Right cardiac atrium (tissue), 5 donors: Measurements from ENCODE around the gene CRPPA. TPM values are rescaled to one million over a fixed set of nuclear protein-coding genes. Genes with fewer than 3 reads are reported as not detected.
"Not testable (repeated sequence)": the region's sequence is repeated elsewhere in the genome, so short reads cannot be mapped to it uniquely, and the experiment has no call there.

Source experiments
- ATAC-seq, 2 donors: fragments of 200-7000 bp; cut with Tn5 transposase; one replicate each; pipeline versions ENCODE4 v1.8.0 to v1.9.1; 2020; ENCODE audit warnings: moderate library complexity in 2 of 2, mild to moderate bottlenecking in 1 of 2
- DNase-seq, 3 donors: peaks; one replicate each; pipeline ENCODE4 v3.0.0-alpha.2; 2020
- H3K27ac ChIP-seq: one replicate; pipeline ENCODE4 v1.5.1; 2013; ENCODE audit warnings: mild to moderate bottlenecking, low read length, control low read depth, moderate library complexity
- H3K27me3 ChIP-seq: one replicate; pipeline ENCODE4 v1.6.1; 2013; ENCODE audit not compliant: control insufficient read depth, insufficient read depth
- H3K4me1 ChIP-seq: one replicate; pipeline ENCODE4 v1.6.1; 2013; ENCODE audit warnings: low read length; ENCODE audit not compliant: control insufficient read depth, insufficient read depth
- H3K4me3 ChIP-seq: one replicate; pipeline ENCODE4 v1.5.1; 2013; ENCODE audit warnings: low read length, control low read depth
- H3K9me3 ChIP-seq: one replicate; pipeline ENCODE4 v1.6.1; 2013; ENCODE audit warnings: low read length; ENCODE audit not compliant: control insufficient read depth
- WGBS: extraction: QIAGEN DNeasy Blood & Tissue Kit; methylation state at CpG from one replicate; pipeline ENCODE4 v1.1.7; 2013; 5-methylcytosine and 5-hydroxymethylcytosine counted together
- intact Hi-C, 4 donors: fragments of 100-400 bp; cut with DNase I; formaldehyde crosslinking; loops; one replicate each; pipeline versions ENCODE4 v1.11.0 to v1.14.0; 2022 to 2023
- polyA plus RNA-seq: library from polyadenylated mRNA; stranded (reverse); fragments of 200-250 nt; gene quantifications from one replicate; pipeline ENCODE4 v1.2.3, GENCODE V29; 2013
- total RNA-seq, 4 donors: library from RNA; stranded (reverse); fragmentation: NEBNext Ultra II Directional; extraction: Animal tissue kit (Norgen Biotek cat#: 25700); gene quantifications; one replicate each; pipeline ENCODE4 v1.2.1, GENCODE V29; 2021
- donor health status: healthy with polysubstance abuse.
- donor health status: DM: no; HTN: yes; CAD: no.
- donor health status: DM: no; HTN: no; CAD: no.
- donor health status: DM: no; HTN: yes; CAD: no; lungs with severe emphysema.
- donor health status: DM: yes; HTN: yes; CAD: no.

Gene CRPPA
- total and polyA plus RNA-seq, 5 donors, result 2.3 to 13.6 (median 10.1) TPM

DNA sequence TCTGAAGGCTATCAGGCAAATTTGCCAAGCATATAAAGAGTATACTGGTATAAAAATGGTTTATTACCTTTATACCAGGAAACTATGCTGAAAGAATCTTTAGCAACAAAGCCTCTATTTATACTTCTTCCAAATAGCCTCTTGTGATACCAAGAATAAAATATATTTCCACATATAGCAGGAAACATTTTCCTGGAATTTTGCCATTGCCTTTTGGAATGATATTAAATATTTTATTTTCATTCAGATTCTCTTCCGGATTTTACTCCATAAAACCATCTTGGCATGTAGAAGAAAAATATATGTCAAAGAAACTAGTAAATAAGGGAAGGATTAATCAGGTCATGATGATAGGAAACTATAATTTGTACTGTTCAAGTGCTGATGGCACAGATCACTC is 26.5 kb upstream of the CRPPA start:
- no peaks in the 10 kb centered on the region for H3K4me1 ChIP-seq
- WGBS, result 41% methylated on average over 1 of the region's 1 CpG
- no peak for DNase-seq
- no peak overlapping the region for H3K4me3 ChIP-seq
- intact Hi-C loops, result no loop called here
- H3K9me3 ChIP-seq, result no peaks in the 10 kb centered on the region
- no peak overlapping the region for H3K27ac ChIP-seq
- no peak for ATAC-seq
- H3K27me3 ChIP-seq, result no peaks in the 10 kb centered on the region

DNA sequence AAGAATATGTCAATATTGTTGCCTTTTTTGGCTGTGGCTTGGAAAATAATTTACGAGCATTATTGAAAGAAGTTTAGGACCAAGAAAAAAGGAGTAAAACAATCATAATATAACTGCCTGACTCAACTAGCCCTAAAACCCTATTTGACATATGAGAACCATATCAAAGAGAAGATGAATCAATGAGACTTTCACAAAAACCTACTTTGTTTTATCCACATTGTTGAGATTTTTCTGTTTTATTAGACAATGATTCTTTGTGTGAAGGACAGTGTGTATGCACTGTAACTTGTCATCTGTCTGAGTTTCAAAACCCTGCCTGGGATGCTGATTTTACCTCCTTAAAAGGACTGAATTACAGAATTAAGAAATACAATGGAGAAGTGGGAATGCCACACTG is 25.2 kb upstream of the CRPPA start:
- intact Hi-C loops, result no loop called here
- no peaks in the 10 kb centered on the region for H3K4me1 ChIP-seq
- no peak overlapping the region for H3K4me3 ChIP-seq
- WGBS, result 93% methylated on average over 1 of the region's 1 CpG
- H3K9me3 ChIP-seq, result no peaks in the 10 kb centered on the region
- DNase-seq (no peak), ATAC-seq (no peak)
- H3K27me3 ChIP-seq, result no peaks in the 10 kb centered on the region
- H3K27ac ChIP-seq, result no peak overlapping the region

DNA sequence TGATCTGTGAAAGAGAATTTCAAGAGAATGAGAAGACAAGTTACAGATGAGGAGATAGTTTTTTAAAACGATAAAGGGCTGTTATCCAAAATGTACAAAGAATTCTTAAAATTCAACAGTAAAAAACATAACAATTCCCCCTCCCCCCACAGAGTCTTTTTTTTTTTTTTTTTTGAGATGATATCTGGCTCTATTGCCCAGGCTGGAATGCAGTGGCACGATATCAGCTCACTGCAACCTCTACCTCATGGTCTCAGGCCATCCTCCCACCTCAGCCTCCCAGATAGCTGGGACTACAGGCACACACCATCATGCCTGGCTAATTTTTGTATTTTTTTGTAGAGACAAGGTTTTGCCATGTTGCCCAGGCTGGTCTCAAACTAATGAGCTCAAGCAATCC is 22.5 kb upstream of the CRPPA start:
- H3K9me3 ChIP-seq, DNase-seq, H3K27ac ChIP-seq, H3K27me3 ChIP-seq, intact Hi-C loops, H3K4me1 ChIP-seq, H3K4me3 ChIP-seq, ATAC-seq: not testable (repeated sequence)
- 93% methylated on average over 2 of the region's 2 CpGs for WGBS

DNA sequence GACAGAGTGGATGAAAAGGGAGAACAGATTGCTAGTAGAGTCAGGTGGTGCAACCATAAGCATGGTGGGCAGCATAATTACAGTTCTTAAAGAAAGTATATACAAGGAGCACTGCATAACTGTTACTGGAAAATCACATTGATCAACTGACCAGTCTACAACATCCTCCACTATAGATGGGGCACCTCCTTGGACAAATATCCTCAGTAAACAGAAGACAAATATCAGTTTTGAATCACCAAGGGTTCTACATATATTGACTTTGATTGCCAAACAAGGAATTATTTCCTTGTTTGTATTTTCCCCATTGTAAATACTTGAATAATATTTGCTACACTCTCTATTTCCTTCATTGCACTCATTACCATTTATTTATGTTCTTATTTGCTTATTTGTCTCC is 17.6 kb upstream of the CRPPA start:
- intact Hi-C loops, result loop anchor here in 2 of 4 donors (10.0 kb wide), 1 partner anchor 126 kb away; no protein-coding TSS in a partner anchor
- H3K4me1 ChIP-seq, result no peaks in the 10 kb centered on the region
- no peaks in the 10 kb centered on the region for H3K9me3 ChIP-seq
- ATAC-seq (no peak), DNase-seq (no peak)
- no peaks in the 10 kb centered on the region for H3K27me3 ChIP-seq
- H3K4me3 ChIP-seq, result no peak overlapping the region
- no peak overlapping the region for H3K27ac ChIP-seq

DNA sequence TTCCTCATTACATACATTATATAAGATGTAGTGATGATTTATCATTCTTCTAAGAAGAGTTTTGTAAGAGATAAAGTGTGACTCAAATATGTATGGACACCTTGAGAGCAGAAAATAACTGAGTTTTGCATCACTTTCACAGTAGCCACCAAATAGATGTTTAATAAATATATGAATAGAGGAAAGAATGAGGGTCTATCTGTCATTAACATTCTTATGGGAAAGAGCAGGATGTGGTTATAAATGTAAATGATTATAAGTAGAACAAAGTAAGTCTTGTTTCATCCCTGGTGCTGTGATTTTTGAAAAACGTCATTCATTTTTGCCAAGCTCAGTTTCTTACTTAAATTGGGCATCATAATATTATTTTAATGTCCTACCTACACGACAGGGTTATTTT is 15.0 kb upstream of the CRPPA start:
- H3K4me3 ChIP-seq, result no peak overlapping the region
- 81% methylated on average over 2 of the region's 2 CpGs for WGBS
- no peak overlapping the region for H3K27ac ChIP-seq
- H3K4me1 ChIP-seq, result no peaks in the 10 kb centered on the region
- no peaks in the 10 kb centered on the region for H3K27me3 ChIP-seq
- intact Hi-C loops, result loop anchor here in 2 of 4 donors (10.0 kb wide), 1 partner anchor 128 kb away; no protein-coding TSS in a partner anchor
- H3K9me3 ChIP-seq, result no peaks in the 10 kb centered on the region
- no peak for ATAC-seq
- DNase-seq, result no peak

DNA sequence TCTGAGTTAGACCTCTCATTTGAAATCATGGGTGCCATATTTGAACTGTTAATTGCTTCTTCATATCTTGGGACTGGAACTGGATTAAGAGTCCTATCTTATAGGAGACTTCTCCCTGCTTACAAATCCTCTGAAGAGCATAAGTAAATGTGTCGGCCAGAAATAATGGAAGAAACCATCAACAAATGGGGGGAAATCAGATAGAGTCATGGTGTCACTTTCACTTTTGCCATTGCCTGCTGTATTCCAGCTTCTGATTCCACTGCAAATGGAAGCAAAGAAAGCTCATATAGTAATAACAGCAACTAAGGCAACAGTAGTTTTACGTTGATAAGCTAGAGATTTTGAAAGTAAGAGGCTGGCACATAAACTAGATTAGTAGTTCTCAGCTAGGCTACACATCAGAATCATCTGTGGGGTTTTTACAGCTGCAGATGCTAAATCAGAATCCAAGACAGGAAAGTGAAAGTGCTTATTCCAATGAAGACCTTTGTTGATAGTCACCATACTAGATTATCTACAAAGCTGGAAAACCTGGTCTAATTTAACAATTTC is 12.3 kb upstream of the CRPPA start:
- Histone ChIP-seq H3K27ac (no peak overlapping the region), H3K9me3 (no peaks in the 10 kb centered on the region), H3K4me1 (no peaks in the 10 kb centered on the region), H3K4me3 (peak overlapping the region; percentile 28), H3K27me3 (no peaks in the 10 kb centered on the region)
- no peak for DNase-seq
- ATAC-seq, result no peak
- WGBS, result 68% methylated on average over 2 of the region's 2 CpGs
- intact Hi-C loops, result loop anchor here in 3 of 4 donors (5.0 to 10.0 kb wide), 2 partner anchors 131 to 134 kb away; no protein-coding TSS in a partner anchor

DNA sequence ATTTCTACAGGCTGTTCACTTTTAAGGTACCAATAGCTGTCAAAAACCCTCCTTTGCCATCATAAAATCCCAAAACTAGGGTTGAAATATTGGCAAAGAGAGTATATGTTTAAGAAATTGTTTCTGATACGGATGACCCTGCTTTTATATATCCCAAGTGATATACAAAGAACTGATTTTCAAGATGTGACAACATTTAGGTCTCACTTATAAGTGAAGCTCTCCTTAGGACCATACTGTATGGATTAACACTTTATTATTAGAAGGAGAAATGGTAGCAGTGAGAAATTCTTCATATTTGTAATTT is 11.0 kb upstream of the CRPPA start:
- no peak overlapping the region for H3K4me3 ChIP-seq
- WGBS, result 95% methylated on average over 1 of the region's 1 CpG
- H3K4me1 ChIP-seq, result no peaks in the 10 kb centered on the region
- intact Hi-C loops, result loop anchor here in 3 of 4 donors (5.0 to 10.0 kb wide), 2 partner anchors 132 to 135 kb away; no protein-coding TSS in a partner anchor
- no peaks in the 10 kb centered on the region for H3K27me3 ChIP-seq
- H3K27ac ChIP-seq, result no peak overlapping the region
- ATAC-seq, result no peak
- H3K9me3 ChIP-seq, result no peaks in the 10 kb centered on the region
- DNase-seq, result no peak

DNA sequence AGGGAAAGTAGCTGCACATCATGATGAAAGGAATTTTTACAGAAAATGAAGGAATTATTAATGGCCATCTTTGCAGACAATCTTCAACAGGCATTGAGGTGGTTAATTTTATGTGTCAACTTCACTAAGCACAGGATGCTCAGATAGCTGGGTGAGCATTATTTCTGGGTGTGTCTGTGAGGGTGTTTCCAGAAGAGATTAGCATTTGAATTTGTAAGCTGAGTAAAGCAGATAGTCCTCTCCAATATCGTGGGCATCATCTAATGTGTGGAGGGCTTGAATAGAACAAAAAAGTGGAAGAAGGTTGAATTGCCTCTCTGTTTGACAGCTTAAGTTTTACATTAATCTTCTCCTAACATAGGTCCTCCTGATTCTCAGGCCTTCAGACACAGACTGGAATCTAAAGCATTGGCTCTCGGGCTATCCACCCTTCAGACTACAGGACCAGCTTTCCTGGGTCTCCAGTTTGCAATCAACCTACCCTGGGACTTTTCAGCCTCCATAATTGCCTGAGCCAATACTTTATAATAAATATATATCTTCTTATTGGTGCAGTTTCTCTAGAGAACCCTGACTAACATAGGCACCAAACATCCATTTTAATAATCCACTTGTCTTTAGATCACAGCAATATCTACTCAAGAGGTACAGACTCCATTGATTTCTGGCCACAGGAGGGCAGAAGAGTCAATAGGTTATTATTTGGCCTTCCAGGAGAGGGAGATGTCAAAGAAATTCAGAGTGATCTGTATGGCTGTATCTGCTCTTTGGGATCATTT is 10.5 kb upstream of the CRPPA start:
- Histone ChIP-seq H3K9me3 (no peaks in the 10 kb centered on the region), H3K27ac (no peak overlapping the region), H3K4me1 (no peaks in the 10 kb centered on the region), H3K4me3 (no peak overlapping the region), H3K27me3 (no peaks in the 10 kb centered on the region)
- ATAC-seq, result peak; percentile 62 to 64
- intact Hi-C loops, result loop anchor here in 3 of 4 donors (5.0 to 10.0 kb wide), 2 partner anchors 133 to 135 kb away; no protein-coding TSS in a partner anchor
- 93% methylated on average over 2 of the region's 2 CpGs for WGBS
- no peak for DNase-seq

DNA sequence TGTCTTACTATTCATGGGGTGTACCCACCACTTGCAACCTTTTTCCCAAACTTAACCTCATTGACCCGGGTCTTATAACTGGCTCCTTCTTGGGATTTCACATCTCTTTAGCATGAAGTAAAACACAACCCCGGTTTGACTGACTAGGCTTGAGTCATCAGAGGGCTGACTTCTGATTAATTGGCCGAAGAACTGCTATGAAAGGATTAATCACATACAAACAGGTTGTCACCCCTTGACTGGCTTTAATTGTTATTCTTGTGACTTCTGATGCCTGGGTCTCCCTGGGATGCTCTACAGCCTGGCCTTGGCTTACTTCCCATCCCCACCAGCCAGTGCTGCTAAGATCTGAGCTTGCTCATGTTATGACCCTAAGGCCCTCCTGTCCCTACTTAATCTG is 8.8 kb upstream of the CRPPA start:
- H3K9me3 ChIP-seq, result no peaks in the 10 kb centered on the region
- no peak overlapping the region for H3K27ac ChIP-seq
- H3K4me3 ChIP-seq, result no peak overlapping the region
- H3K4me1 ChIP-seq, result no peaks in the 10 kb centered on the region
- H3K27me3 ChIP-seq, result no peaks in the 10 kb centered on the region
- no peak for ATAC-seq
- no peak for DNase-seq
- intact Hi-C loops, result loop anchor here in 3 of 4 donors (5.0 to 10.0 kb wide), 2 partner anchors 135 to 137 kb away; no protein-coding TSS in a partner anchor
- WGBS, result 94% methylated on average over 3 of the region's 3 CpGs

DNA sequence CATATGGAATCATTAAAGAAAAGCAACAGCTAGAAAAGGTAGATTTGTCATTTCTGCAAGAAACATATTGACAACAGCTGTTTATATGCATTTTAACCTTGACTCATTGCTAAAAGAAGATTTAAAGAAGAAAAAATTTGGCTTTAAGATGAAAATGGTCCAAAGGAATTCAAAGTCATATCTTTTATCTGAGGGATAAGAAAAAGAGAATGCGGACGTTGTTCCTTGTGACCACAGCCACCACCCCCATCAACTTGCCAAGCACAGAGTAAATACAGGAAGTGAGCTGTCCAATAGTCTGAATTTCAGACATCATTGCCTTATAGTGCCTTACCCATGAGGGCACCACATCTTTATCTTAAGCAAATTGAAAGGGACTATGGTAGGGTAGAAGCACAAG is 7.3 kb upstream of the CRPPA start:
- no peaks in the 10 kb centered on the region for H3K9me3 ChIP-seq
- intact Hi-C loops, result no loop called here
- no peak for ATAC-seq
- H3K27me3 ChIP-seq, result no peaks in the 10 kb centered on the region
- 43% methylated on average over 2 of the region's 2 CpGs for WGBS
- no peak overlapping the region for H3K4me3 ChIP-seq
- H3K27ac ChIP-seq, result no peak overlapping the region
- no peaks in the 10 kb centered on the region for H3K4me1 ChIP-seq
- no peak for DNase-seq

DNA sequence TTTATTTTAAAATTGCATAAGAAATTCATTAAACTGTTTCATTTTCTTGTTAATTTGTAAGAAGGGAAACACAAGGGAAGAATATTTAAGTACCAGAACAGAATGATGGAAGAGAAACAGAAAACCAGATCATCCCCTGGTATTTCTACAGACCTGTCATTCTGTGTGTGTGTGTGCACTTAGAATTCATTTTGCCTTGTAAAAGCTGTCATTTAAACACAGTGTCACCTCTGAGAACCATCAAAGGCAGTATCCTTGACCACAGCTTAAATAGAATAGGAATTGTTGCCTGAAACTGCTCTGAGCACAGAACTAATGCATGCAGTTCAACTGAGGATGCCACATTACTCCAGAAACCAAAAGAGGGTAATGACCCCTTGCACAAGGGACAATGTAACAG is 6.8 kb upstream of the CRPPA start:
- DNase-seq (no peak), ATAC-seq (no peak)
- Histone ChIP-seq H3K9me3 (no peaks in the 10 kb centered on the region), H3K4me3 (no peak overlapping the region), H3K27ac (no peak overlapping the region), H3K4me1 (no peaks in the 10 kb centered on the region), H3K27me3 (no peaks in the 10 kb centered on the region)
- intact Hi-C loops, result no loop called here
